Panc1 (cell line): ENCODE data around the gene PSMB5. TPM values are rescaled to one million over a fixed set of nuclear protein-coding genes. Genes with fewer than 3 reads are reported as not detected.
"Not testable (repeated sequence)": the region's sequence is repeated elsewhere in the genome, so short reads cannot be mapped to it uniquely, and the experiment has no call there.

Experiments
- ATAC-seq: fragments of 200-7000 bp; cut with Tn5 transposase; 2 replicates; pipeline ENCODE4 v1.9.1; 2020; ENCODE audit warnings: mild to moderate bottlenecking, moderate library complexity
- BruUV-seq: library from RNA; stranded (reverse); fragments of 400-500 nt; replicated peaks from 2 replicates; lab custom pipeline; 2021; lab: Mats Ljungman, UMichigan
- CTCF ChIA-PET: fragments of 300-600 bp; sonication (Branson Sonifier 250); formaldehyde crosslinking; loops from one replicate; lab custom pipeline; 2022; ENCODE audit warnings: antibody characterized with exemption; lab: Charles Lee
- POLR2A ChIA-PET: fragments of 300-600 bp; sonication (Branson Sonifier 250); formaldehyde crosslinking; loops from one replicate; lab custom pipeline; 2022; ENCODE audit warnings: antibody characterized with exemption; lab: Charles Lee
- DNase-seq: peaks from one replicate; pipeline ENCODE4 v3.0.0-alpha.2; 2010; ENCODE audit warnings: low read depth, low spot score
- H3K27ac ChIP-seq: 2 replicates; pipeline ENCODE4 v1.5.1; 2011; ENCODE audit warnings: mild to moderate bottlenecking, low read length, inconsistent platforms
- H3K27me3 ChIP-seq: fragments of 200-500 bp; sonication (Bioruptor generic); 2 replicates; pipeline ENCODE4 v1.6.0; 2014; ENCODE audit warnings: low read length, inconsistent platforms; ENCODE audit not compliant: control insufficient read depth, insufficient read depth
- H3K36me3 ChIP-seq: fragments of 200-500 bp; sonication (Bioruptor generic); 2 replicates; pipeline ENCODE4 v1.5.1; 2014; ENCODE audit warnings: inconsistent platforms, mild to moderate bottlenecking, low read length, moderate library complexity; ENCODE audit not compliant: control insufficient read depth, insufficient read depth
- H3K4me1 ChIP-seq: 2 replicates; pipeline ENCODE4 v1.5.1; 2011; ENCODE audit warnings: inconsistent platforms, mild to moderate bottlenecking, low read length, moderate library complexity; ENCODE audit not compliant: control insufficient read depth, insufficient read depth
- H3K4me3 ChIP-seq, 2 experiments: 2 replicates each; pipeline ENCODE4 v1.5.1; 2011 to 2012; ENCODE audit warnings: low read depth in 2 of 2, low read length in 2 of 2, mild to moderate bottlenecking in 2 of 2, inconsistent platforms in 1 of 2, moderate library complexity in 1 of 2
- H3K9me3 ChIP-seq: fragments of 200-500 bp; sonication (Bioruptor generic); 2 replicates; pipeline ENCODE4 v1.5.1; 2014; ENCODE audit warnings: low read depth, mild to moderate bottlenecking, inconsistent platforms, low read length, moderate library complexity; ENCODE audit not compliant: control insufficient read depth, insufficient read depth
- POLR2AphosphoS5 ChIP-seq: IDR thresholded peaks from 2 replicates; pipeline ENCODE4 v1.6.1; 2012; ENCODE audit warnings: mild to moderate bottlenecking, low read depth, low read length, moderate library complexity
- SIN3A ChIP-seq: IDR thresholded peaks from 2 replicates; pipeline ENCODE4 v1.6.1; 2012; ENCODE audit warnings: low read depth, mild to moderate bottlenecking, low read length, moderate library complexity, borderline replicate concordance; ENCODE audit not compliant: insufficient read depth
- TCF7L2 ChIP-seq: IDR thresholded peaks from 2 replicates; pipeline ENCODE4 v1.6.1; 2011; ENCODE audit warnings: mild to moderate bottlenecking, low read depth, low read length, inconsistent platforms
- in situ Hi-C: cut with HindIII; loops from 2 replicates; pipeline ENCODE4 v1.10.0; 2016; ENCODE audit warnings: low sequenced_read_pairs, low pct_unique_long_range_greater_than_20kb
- intact Hi-C: fragments of 100-400 bp; cut with micrococcal nuclease; formaldehyde crosslinking; loops from one replicate; pipeline ENCODE4 v1.10.0; 2022; ENCODE audit not compliant: unreplicated experiment
- total RNA-seq: library from RNA; stranded (reverse); gene quantifications from one replicate; pipeline ENCODE4 v1.2.1, GENCODE V29; 2021; ENCODE audit not compliant: unreplicated experiment
- TF ChIP-seq, protein P1 (sequence below): fragments of 450-650 bp; IDR thresholded peaks from 2 replicates; pipeline ENCODE4 v1.5.1; 2017; ENCODE audit warnings: mild to moderate bottlenecking
- TF ChIP-seq, protein P2 (sequence below), 2 experiments: IDR thresholded peaks; 2 replicates each; pipeline ENCODE4 v1.6.1; 2011 to 2012; ENCODE audit warnings: low read depth in 2 of 2, control low read depth in 1 of 2, low read length in 1 of 2, mild to moderate bottlenecking in 1 of 2, moderate library complexity in 1 of 2; ENCODE audit not compliant: insufficient read depth in 1 of 2

The PSMB5 gene
- total RNA-seq, 1 experiment from 2014 or later = 149 TPM

DNA sequence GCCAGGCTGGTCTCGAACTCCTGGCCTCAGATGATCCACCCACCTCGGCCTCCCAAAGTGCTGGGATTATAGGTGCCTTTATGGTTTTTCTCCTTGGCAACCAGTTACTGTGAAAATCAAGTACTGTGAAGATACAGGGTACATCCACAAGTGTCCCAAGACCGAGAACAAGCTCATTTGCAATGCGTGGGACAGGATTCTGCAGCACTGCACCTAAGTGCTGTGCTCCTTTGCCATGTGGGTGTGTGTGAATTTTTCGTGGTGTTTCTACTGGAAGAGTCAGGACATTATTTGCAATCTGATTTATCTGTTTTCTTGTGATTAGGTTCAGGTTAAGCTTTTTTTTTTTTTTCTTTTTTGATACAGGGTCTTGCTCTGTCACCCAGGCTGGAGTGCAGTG, 17.6 kb downstream of the PSMB5 start:
- H3K9me3 ChIP-seq = no peaks in the 10 kb centered on the region
- DNase-seq (no peak), ATAC-seq (no peak)
- in situ Hi-C loops (no loop called here), intact Hi-C loops (no loop called here)
- TF ChIP-seq, protein P1, sequence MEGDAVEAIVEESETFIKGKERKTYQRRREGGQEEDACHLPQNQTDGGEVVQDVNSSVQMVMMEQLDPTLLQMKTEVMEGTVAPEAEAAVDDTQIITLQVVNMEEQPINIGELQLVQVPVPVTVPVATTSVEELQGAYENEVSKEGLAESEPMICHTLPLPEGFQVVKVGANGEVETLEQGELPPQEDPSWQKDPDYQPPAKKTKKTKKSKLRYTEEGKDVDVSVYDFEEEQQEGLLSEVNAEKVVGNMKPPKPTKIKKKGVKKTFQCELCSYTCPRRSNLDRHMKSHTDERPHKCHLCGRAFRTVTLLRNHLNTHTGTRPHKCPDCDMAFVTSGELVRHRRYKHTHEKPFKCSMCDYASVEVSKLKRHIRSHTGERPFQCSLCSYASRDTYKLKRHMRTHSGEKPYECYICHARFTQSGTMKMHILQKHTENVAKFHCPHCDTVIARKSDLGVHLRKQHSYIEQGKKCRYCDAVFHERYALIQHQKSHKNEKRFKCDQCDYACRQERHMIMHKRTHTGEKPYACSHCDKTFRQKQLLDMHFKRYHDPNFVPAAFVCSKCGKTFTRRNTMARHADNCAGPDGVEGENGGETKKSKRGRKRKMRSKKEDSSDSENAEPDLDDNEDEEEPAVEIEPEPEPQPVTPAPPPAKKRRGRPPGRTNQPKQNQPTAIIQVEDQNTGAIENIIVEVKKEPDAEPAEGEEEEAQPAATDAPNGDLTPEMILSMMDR = no peak
- TF ChIP-seq SIN3A (no peak), TCF7L2 (no peak), POLR2AphosphoS5 (no peak)
- TF ChIP-seq, protein P2, sequence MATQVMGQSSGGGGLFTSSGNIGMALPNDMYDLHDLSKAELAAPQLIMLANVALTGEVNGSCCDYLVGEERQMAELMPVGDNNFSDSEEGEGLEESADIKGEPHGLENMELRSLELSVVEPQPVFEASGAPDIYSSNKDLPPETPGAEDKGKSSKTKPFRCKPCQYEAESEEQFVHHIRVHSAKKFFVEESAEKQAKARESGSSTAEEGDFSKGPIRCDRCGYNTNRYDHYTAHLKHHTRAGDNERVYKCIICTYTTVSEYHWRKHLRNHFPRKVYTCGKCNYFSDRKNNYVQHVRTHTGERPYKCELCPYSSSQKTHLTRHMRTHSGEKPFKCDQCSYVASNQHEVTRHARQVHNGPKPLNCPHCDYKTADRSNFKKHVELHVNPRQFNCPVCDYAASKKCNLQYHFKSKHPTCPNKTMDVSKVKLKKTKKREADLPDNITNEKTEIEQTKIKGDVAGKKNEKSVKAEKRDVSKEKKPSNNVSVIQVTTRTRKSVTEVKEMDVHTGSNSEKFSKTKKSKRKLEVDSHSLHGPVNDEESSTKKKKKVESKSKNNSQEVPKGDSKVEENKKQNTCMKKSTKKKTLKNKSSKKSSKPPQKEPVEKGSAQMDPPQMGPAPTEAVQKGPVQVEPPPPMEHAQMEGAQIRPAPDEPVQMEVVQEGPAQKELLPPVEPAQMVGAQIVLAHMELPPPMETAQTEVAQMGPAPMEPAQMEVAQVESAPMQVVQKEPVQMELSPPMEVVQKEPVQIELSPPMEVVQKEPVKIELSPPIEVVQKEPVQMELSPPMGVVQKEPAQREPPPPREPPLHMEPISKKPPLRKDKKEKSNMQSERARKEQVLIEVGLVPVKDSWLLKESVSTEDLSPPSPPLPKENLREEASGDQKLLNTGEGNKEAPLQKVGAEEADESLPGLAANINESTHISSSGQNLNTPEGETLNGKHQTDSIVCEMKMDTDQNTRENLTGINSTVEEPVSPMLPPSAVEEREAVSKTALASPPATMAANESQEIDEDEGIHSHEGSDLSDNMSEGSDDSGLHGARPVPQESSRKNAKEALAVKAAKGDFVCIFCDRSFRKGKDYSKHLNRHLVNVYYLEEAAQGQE (IDR thresholded peaks at IDR 0.05; ENCODE audit: insufficient read depth in 1 of 2, low read depth in 2 of 2, low read length in 1 of 2) = no peak
- CTCF ChIA-PET = no interaction called here
- no peaks in the 10 kb centered on the region for H3K4me1 ChIP-seq
- no peak overlapping the region for H3K27ac ChIP-seq
- no peaks in the 10 kb centered on the region for H3K27me3 ChIP-seq
- H3K36me3 ChIP-seq = no peaks in the 10 kb centered on the region
- POLR2A ChIA-PET = no interaction called here
- no TSS peak for BruUV-seq
- no peak overlapping the region for H3K4me3 ChIP-seq

GRCh38 chr14:23015618-23016017, 19.1 kb downstream of the PSMB5 start:
- POLR2A ChIA-PET = no interaction called here
- no peaks in the 10 kb centered on the region for H3K27me3 ChIP-seq
- H3K4me3 ChIP-seq = no peak overlapping the region
- H3K36me3 ChIP-seq = no peaks in the 10 kb centered on the region
- DNase-seq (no peak), ATAC-seq (no peak)
- in situ Hi-C loops = no loop called here
- no TSS peak for BruUV-seq
- CTCF ChIA-PET = interaction anchor here (0.5 kb wide), 1 partner anchor 201 kb away, joined by 5 read pairs; no protein-coding TSS in a partner anchor
- no peak overlapping the region for H3K27ac ChIP-seq
- H3K9me3 ChIP-seq = no peaks in the 10 kb centered on the region
- intact Hi-C loops = no loop called here
- TF ChIP-seq SIN3A (no peak), POLR2AphosphoS5 (no peak), TCF7L2 (no peak)
- TF ChIP-seq, protein P1 = no peak
- TF ChIP-seq, protein P2 (IDR thresholded peaks at IDR 0.05; ENCODE audit: insufficient read depth in 1 of 2, low read depth in 2 of 2, low read length in 1 of 2) = no peak
- H3K4me1 ChIP-seq = no peaks in the 10 kb centered on the region

DNA sequence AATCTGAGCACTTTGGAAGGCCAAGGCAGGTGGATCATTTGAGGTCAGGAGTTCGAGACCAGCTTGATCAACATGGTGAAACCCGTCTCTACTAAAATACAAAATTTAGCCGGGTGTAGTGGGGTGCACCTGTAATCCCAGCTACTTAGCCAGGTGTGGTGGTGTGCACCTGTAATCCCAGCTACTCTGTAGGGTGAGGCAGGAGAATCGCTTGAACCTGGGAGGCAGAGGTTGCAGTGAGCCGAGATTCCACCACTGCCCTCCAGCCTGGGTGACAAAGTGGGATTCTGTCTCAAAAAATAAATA, 21.0 kb downstream of the PSMB5 start:
- H3K27me3 ChIP-seq, intact Hi-C loops, BruUV-seq, H3K9me3 ChIP-seq, CTCF ChIA-PET, H3K27ac ChIP-seq, in situ Hi-C loops, H3K4me1 ChIP-seq, DNase-seq, ATAC-seq, H3K4me3 ChIP-seq, H3K36me3 ChIP-seq, POLR2A ChIA-PET: not testable (repeated sequence)
